Measurements from ENCODE around the gene BBOF1. TPM values are rescaled to one million over a fixed set of nuclear protein-coding genes. Genes with fewer than 3 reads are reported as not detected.
A peak's percentile ranks its signal among the peaks of the same experiment; 100 is the strongest.
"Not testable (repeated sequence)": the region's sequence is repeated elsewhere in the genome, so short reads cannot be mapped to it uniquely, and the experiment has no call there.

The BBOF1 gene
- total RNA-seq (2014; rRNA removed): 4.9 and 8.6 TPM in 2 replicates
- polyA plus RNA-seq (2012): 3.9 TPM

GRCh38 chr14:74018586-74019407 lies at the start of gene BBOF1, which contains the start of gene ENTPD5:
Gene BBOF1 (plus strand): TSS chr14:74019349. CDS start chr14:74019479, 130 bp downstream.
Gene ENTPD5 (minus strand): TSS chr14:74019288. CDS start chr14:73988102, 31,186 bp downstream.
- DNase-seq (ENCODE audit: low read depth): peak; percentile 84

GRCh38 chr14:73973497-73973896 lies 45.7 kb upstream of the BBOF1 start:
- peak; percentile 61 for DNase-seq (ENCODE audit: low read depth)

- no peak for DNase-seq (ENCODE audit: low read depth)
These were observed 43.0 kb upstream of the BBOF1 start for GRCh38 chr14:73976125-73976524.

GRCh38 chr14:73977896-73978295 lies 41.3 kb upstream of the BBOF1 start:
- DNase-seq (ENCODE audit: low read depth): peak; percentile 14

GRCh38 chr14:73988065-73988464 lies 31.1 kb upstream of the BBOF1 start:
- DNase-seq (ENCODE audit: low read depth): no peak

- not testable (repeated sequence) for DNase-seq (ENCODE audit: low read depth)
These were observed 30.5 kb upstream of the BBOF1 start for GRCh38 chr14:73988656-73989055.

GRCh38 chr14:73991092-73991491 lies 28.1 kb upstream of the BBOF1 start:
- DNase-seq (ENCODE audit: low read depth): no peak

- DNase-seq (ENCODE audit: low read depth): not testable (repeated sequence)
These were observed 24.2 kb upstream of the BBOF1 start for GRCh38 chr14:73994926-73995325.

- no peak for DNase-seq (ENCODE audit: low read depth)
These were observed 23.2 kb upstream of the BBOF1 start for GRCh38 chr14:73995977-73996378.

- DNase-seq (ENCODE audit: low read depth): no peak
These were observed 22.4 kb upstream of the BBOF1 start for GRCh38 chr14:73996731-73997107.

- DNase-seq (ENCODE audit: low read depth): no peak
These were observed 21.8 kb upstream of the BBOF1 start for GRCh38 chr14:73997108-73997943.

- no peak for DNase-seq (ENCODE audit: low read depth)
These were observed 21.2 kb upstream of the BBOF1 start for GRCh38 chr14:73997944-73998447.

- no peak for DNase-seq (ENCODE audit: low read depth)
These were observed 20.4 kb upstream of the BBOF1 start for GRCh38 chr14:73998726-73999125.

GRCh38 chr14:74005664-74006063 lies 13.5 kb upstream of the BBOF1 start:
- not testable (repeated sequence) for DNase-seq (ENCODE audit: low read depth)

- no peak for DNase-seq (ENCODE audit: low read depth)
These were observed 10.2 kb upstream of the BBOF1 start for GRCh38 chr14:74008843-74009499.

- DNase-seq (ENCODE audit: low read depth): peak; percentile 1
These were observed 4.8 kb upstream of the BBOF1 start for GRCh38 chr14:74014299-74014698.

GRCh38 chr14:74015176-74015575 lies 4.0 kb upstream of the BBOF1 start:
- DNase-seq (ENCODE audit: low read depth): no peak

GRCh38 chr14:74015963-74016362 lies 3.2 kb upstream of the BBOF1 start:
- no peak for DNase-seq (ENCODE audit: low read depth)

- DNase-seq (ENCODE audit: low read depth): peak; percentile 65
These were observed 969 bp upstream of the BBOF1 start for GRCh38 chr14:74018174-74018585.

GRCh38 chr14:74019408-74020137 lies 424 bp downstream of the BBOF1 start:
- DNase-seq (ENCODE audit: low read depth): peak; percentile 33

GRCh38 chr14:74022346-74022745 lies 3.2 kb downstream of the BBOF1 start:
- DNase-seq (ENCODE audit: low read depth): no peak

All from LHCN-M2 (cell line).